Choroid plexus epithelial cell (primary cell): ENCODE data around the gene SAMD8.
"Not testable (repeated sequence)": the region's sequence is repeated elsewhere in the genome, so short reads cannot be mapped to it uniquely, and the experiment has no call there.

Experiments used
- DNase-seq: peaks from one replicate; pipeline ENCODE4 v3.0.0-alpha.2; 2010; ENCODE audit warnings: low read depth
- H3K4me3 ChIP-seq: 2 replicates; pipeline ENCODE4 v1.5.1; 2011; ENCODE audit warnings: low read depth, mild to moderate bottlenecking, control low read depth, low read length, moderate library complexity
- CTCF ChIP-seq: conservative IDR thresholded peaks from 2 replicates; pipeline ENCODE4 v1.5.1; 2011; ENCODE audit warnings: low read depth, mild to moderate bottlenecking, control low read depth, inconsistent platforms, low read length, moderate library complexity

The SAMD8 gene

DNA sequence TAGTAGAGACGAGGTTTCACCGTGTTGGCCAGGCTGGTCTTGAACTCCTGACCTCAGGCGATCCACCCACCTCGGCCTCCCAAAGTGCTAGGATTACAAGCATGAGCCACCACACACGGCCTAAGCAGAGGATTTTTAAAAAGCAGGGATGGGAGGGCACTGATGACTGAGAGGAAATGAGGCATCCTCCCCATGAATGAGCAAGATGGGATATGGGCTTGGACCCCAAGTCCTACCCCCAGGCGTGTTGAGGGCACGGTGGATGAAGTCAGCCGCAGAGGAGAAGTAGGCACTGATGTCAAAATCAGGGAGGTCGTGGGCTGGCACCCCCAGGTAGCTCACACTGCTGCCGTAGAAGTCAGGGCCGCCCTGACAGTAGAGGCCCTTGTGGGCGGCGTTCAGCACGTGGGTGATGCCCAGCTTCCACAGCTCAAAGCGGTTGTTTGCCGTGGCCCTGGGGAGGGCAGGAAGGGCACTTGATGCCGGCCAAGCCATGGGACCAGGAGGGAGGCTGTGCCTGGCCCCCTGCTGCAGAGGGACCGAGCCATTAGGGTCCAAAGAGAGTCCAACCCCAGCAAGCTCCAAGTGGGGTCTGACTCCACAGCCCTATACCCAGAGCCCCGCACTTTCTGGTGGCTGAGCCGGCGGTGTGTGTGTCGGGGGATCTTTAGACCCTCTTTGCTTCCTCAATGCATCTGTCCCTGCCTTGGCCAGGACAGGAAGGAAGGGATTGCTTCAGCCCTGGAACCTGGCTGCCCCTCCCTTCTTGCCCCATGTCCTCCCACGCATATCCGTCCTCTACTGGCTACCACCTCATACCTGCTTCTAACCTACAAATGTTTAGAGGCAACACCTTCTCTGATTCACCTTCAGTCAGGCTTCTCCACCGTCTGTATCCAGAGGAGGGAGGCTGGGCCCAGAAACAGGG is 3.4 kb upstream of the SAMD8 start:
- DNase-seq, result no peak
- no peak overlapping the region for H3K4me3 ChIP-seq
- no peak for TF ChIP-seq CTCF

- DNase-seq, result no peak
- peak; percentile 68 for TF ChIP-seq CTCF
- H3K4me3 ChIP-seq, result no peak overlapping the region
Observed at GRCh38 chr10:75108684-75109458, 2.6 kb upstream of the SAMD8 start.

DNA sequence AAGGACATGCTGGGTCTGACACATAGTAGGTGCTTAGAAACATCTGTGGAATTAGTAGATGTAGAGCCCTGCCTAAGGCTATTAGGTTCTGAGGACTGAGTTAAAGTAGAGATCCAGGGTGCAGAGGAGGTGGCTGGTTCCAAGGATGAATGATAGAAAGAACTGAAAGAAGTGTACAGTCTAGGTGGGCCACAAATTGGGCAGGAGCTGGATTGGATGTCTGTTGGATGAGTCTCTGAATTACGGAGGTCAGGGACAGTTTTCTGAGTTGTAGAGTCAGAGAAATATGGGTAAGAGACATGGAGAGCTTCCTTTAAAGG is 2.0 kb upstream of the SAMD8 start:
- no peak overlapping the region for H3K4me3 ChIP-seq
- TF ChIP-seq CTCF, result no peak
- no peak for DNase-seq

DNA sequence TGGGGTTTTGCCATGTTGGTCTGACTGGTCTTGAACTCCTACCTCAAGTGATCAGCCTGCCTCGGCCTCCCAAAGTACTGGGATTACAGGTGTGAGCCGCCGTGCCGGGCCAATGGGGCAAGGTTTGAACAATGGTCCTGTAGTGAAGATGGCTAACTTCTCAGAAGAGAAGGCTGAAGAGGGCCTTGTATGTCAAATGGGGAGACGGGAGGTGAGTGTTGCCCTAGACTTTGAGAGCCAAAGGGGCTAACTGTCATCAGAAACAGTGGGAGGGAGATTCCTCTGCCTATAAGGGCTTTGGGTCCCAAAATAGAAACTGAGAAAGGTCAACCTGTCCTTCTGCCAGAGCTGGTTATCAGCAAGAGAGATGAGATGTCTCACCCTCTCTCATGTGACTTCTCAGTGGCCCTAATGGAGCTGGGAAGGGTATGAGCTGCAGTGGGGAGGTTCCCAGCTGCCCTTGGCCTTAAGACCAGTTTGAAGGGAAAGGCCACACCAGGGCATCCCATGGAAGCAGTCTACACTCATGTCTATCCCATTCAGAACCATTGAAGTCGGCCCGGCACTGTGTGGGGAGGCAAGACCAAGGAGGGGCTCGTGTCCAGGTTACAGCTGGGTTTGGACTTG is 1.3 kb upstream of the SAMD8 start:
- no peak for TF ChIP-seq CTCF

GRCh38 chr10:75111907-75112679 is 637 bp downstream of the SAMD8 start:
- peak; percentile 49 for DNase-seq
- no peak for TF ChIP-seq CTCF
- H3K4me3 ChIP-seq, result peak overlapping the region; percentile 92

More for the DNA sequence above, 1.3 kb upstream of the SAMD8 start:
- no peak for DNase-seq
- H3K4me3 ChIP-seq, result no peak overlapping the region

GRCh38 chr10:75115137-75115536 is 3.7 kb downstream of the SAMD8 start:
- H3K4me3 ChIP-seq, result no peak overlapping the region
- peak; percentile 89 for DNase-seq
- no peak for TF ChIP-seq CTCF

- DNase-seq, result peak; percentile 17
- H3K4me3 ChIP-seq, result not testable (repeated sequence)
Observed at GRCh38 chr10:75116941-75117775, 5.7 kb downstream of the SAMD8 start.
